Chondrocyte (in vitro differentiated cells): ENCODE measurements around the gene SLBP. TPM values are rescaled to one million over a fixed set of nuclear protein-coding genes. Genes with fewer than 3 reads are reported as not detected.

ENCODE experiments used
- DNase-seq: peaks from one replicate; pipeline ENCODE4 v3.0.0; 2021; ENCODE audit warnings: mixed read lengths, low spot score
- H3K27ac Mint-ChIP-seq: one replicate; pipeline ENCODE4 v1.8.0; 2021; ENCODE audit warnings: mild to moderate bottlenecking, moderate library complexity, mixed read lengths; ENCODE audit not compliant: unreplicated experiment
- H3K27me3 Mint-ChIP-seq: 2 replicates; pipeline ENCODE4 v1.8.0; 2021; ENCODE audit warnings: low read depth, mixed read lengths
- H3K36me3 Mint-ChIP-seq: 2 replicates; pipeline ENCODE4 v1.8.0; 2021; ENCODE audit warnings: low read depth, mixed read lengths
- H3K4me1 Mint-ChIP-seq: 2 replicates; pipeline ENCODE4 v1.8.0; 2021; ENCODE audit warnings: low read depth, mild to moderate bottlenecking, mixed read lengths
- H3K4me3 Mint-ChIP-seq: one replicate; pipeline ENCODE4 v1.8.0; 2021; ENCODE audit warnings: mild to moderate bottlenecking, moderate library complexity, mixed read lengths; ENCODE audit not compliant: unreplicated experiment
- H3K9me3 Mint-ChIP-seq: 2 replicates; pipeline ENCODE4 v1.8.0; 2021; ENCODE audit warnings: low read depth, mixed read lengths
- total RNA-seq: library from RNA; stranded (reverse); gene quantifications from 3 replicates; pipeline ENCODE4 v1.2.1, GENCODE V29; 2021
- TF ChIP-seq, protein P1 (sequence below): fragments of 200-600 bp; sonication (generic); IDR thresholded peaks from 2 replicates; pipeline ENCODE4 v1.5.0; 2021; ENCODE audit warnings: antibody characterized with exemption, mild to moderate bottlenecking, moderate library complexity

The SLBP gene
- total RNA-seq, 1 donor from 2014 or later = 48.7 TPM

DNA sequence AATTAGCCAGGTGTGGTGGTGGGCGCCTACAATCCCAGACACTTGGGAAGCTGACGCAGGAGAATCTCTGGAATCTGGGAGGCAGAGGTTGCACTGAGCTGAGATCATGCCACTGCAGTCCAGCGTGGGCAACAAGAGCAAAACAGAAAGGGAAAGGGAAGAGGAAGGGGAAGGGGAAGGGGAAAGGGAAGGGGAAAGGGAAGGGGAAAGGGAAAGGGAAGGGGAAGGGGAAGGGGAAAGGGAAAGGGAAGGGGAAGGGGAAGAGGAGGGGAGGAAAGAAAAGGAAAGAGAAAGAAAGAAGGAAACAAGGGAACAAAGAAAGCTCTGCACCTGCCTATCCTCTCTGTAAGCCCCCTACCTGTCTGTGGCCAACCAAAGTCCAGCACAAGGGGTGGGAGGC lies 63.2 kb downstream of the SLBP start:
- no peak for DNase-seq
- no peaks in the 10 kb centered on the region for H3K9me3 Mint-ChIP-seq
- H3K36me3 Mint-ChIP-seq = peaks cover 5% of the 10 kb centered on the region
- TF ChIP-seq, protein P1, sequence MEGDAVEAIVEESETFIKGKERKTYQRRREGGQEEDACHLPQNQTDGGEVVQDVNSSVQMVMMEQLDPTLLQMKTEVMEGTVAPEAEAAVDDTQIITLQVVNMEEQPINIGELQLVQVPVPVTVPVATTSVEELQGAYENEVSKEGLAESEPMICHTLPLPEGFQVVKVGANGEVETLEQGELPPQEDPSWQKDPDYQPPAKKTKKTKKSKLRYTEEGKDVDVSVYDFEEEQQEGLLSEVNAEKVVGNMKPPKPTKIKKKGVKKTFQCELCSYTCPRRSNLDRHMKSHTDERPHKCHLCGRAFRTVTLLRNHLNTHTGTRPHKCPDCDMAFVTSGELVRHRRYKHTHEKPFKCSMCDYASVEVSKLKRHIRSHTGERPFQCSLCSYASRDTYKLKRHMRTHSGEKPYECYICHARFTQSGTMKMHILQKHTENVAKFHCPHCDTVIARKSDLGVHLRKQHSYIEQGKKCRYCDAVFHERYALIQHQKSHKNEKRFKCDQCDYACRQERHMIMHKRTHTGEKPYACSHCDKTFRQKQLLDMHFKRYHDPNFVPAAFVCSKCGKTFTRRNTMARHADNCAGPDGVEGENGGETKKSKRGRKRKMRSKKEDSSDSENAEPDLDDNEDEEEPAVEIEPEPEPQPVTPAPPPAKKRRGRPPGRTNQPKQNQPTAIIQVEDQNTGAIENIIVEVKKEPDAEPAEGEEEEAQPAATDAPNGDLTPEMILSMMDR = no peak
- H3K27ac Mint-ChIP-seq = no peak overlapping the region
- H3K4me3 Mint-ChIP-seq = no peak overlapping the region
- peaks cover 3% of the 10 kb centered on the region for H3K4me1 Mint-ChIP-seq
- no peaks in the 10 kb centered on the region for H3K27me3 Mint-ChIP-seq

DNA sequence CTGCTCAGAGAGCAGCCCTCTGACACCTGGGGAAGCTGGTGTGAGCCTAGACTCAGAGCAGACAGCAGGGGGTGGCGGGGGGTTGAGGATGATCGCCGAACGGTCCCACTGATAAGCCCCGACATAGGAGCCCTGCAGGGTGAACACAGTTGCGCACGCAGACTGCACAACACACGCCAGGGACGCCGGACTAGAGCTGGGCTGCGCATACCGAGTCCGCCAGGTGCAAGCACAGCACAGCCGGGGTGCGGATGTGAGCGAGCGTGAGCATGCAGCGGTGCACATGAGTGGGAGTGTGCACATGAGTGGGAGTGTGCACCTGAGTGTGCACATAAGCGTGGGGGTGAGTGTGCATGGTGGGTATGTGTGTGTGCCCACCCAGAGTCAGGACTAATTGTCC lies 64.7 kb downstream of the SLBP start:
- no peak for DNase-seq
- TF ChIP-seq, protein P1 = no peak
- H3K4me3 Mint-ChIP-seq = no peak overlapping the region
- H3K27me3 Mint-ChIP-seq = no peaks in the 10 kb centered on the region
- no peaks in the 10 kb centered on the region for H3K9me3 Mint-ChIP-seq
- H3K27ac Mint-ChIP-seq = no peak overlapping the region
- H3K4me1 Mint-ChIP-seq = peaks cover 3% of the 10 kb centered on the region
- peaks cover 5% of the 10 kb centered on the region for H3K36me3 Mint-ChIP-seq

DNA sequence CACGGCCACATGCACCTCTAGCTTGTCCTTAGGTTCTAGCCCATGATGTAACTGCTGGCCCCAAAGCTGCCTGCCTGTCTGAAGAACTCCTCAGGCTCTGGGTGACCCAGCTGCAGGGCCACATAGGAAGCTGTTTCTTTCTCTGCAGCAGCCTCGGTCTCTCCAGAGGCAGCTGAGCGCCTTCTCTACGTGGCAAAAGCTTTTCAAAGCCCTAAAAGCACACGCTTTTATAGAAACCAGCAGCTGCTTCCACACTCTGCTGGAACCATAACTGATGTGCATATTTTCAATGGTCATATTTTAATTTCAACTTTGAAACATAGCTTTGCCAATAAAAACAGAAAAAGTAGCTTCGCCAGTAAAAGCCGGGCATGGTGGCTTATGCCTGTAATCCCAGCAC lies 65.4 kb downstream of the SLBP start:
- TF ChIP-seq, protein P1 = no peak
- Mint-ChIP-seq H3K27me3 (no peaks in the 10 kb centered on the region), H3K9me3 (no peaks in the 10 kb centered on the region), H3K27ac (no peak overlapping the region), H3K4me3 (no peak overlapping the region), H3K4me1 (peaks cover 3% of the 10 kb centered on the region), H3K36me3 (peaks cover 5% of the 10 kb centered on the region)
- DNase-seq = no peak

DNA sequence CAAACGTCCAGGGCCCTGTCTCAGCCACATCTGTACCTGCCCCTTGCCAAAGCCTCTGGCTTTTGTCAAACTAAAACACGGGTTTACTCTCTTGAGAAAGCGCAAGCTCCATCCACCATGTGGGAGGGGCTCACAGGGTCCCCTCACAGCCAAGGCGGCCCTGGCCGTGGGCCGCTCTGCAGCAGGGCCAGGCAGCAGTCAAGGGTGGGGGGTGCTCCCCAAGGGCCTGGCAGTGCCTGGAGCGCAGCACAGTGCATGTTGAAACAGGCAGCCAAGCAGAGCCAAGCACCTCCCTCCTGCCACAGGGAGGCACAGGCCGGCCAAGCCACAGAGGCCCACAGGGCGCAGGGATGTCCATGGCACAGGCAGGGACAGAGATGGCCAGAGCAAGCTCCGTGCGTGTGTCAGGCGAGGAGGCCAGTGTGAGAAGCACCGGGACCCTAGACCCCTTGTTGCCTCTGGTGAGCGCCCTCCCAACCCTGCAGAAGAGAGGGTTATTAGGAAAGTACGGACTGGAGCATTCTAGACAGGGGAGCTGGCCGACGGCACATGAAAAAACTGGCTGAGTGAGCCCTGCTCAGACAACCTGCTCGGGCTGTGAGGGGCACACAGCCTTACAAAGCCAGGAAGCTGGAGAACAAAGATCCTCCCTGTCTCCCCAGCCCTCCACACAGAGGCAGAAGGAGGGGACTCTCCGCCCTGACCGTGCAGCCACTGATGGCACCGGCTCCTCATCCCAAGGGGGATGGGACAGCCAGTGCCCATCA lies 67.0 kb downstream of the SLBP start:
- Mint-ChIP-seq H3K36me3 (peaks cover 4% of the 10 kb centered on the region), H3K27me3 (no peaks in the 10 kb centered on the region), H3K9me3 (no peaks in the 10 kb centered on the region), H3K4me3 (peak overlapping the region; percentile 22), H3K4me1 (peaks cover 3% of the 10 kb centered on the region), H3K27ac (no peak overlapping the region)
- TF ChIP-seq, protein P1 = no peak
- no peak for DNase-seq

DNA sequence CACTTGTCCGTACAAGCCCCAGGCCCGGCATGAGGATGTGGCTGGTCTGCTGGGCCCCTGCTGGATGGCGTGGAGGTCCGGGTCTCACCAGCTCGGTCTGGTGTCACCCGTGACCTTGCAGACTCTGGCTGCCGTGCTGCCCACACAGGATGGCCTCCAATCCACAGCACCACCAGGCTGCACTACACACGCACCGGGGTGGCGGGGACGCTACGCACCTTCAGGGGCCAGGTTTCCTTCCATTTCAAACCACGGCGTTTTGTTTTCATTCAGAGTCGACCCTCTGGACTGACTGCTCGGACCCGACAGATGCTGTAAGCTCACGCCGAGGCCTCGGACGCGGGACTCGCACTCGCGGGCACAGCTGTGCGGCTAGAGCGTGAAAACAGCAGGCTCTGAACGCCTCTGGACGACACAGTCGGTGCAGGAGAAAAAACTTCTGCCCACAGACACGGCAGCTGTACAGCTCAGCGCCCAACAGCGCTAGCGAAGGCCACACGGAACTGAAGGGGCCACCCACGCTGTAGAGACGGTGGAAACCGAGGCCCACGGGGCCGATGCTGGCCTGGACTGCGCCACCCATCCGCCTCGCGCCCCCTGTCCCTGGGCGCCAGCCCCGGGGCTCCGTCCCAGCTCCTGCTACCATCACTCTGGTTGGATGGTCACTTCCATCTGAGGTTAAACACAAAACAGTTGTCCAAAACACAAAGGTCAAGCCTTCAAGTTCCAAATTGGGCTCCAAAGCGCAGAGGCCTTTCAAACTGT lies 68.0 kb downstream of the SLBP start:
- Mint-ChIP-seq H3K27ac (no peak overlapping the region), H3K36me3 (peaks cover 4% of the 10 kb centered on the region)

More for the DNA sequence above, 68.0 kb downstream of the SLBP start:
- TF ChIP-seq, protein P1 = no peak
- no peak overlapping the region for H3K4me3 Mint-ChIP-seq
- no peaks in the 10 kb centered on the region for H3K9me3 Mint-ChIP-seq
- peak; percentile 83 for DNase-seq
- peaks cover 3% of the 10 kb centered on the region for H3K4me1 Mint-ChIP-seq
- H3K27me3 Mint-ChIP-seq = no peaks in the 10 kb centered on the region

Other genes starting within 250 kb of the SLBP start
- gene FAM53A, start 28.0 kb downstream of the SLBP start, total RNA-seq = 6.9 to 8.0 TPM (median 7.3 TPM) in 3 replicates
- gene TMEM129, start 9.0 kb upstream of the SLBP start, total RNA-seq = 37.0 to 56.2 TPM (median 43.0 TPM) in 3 replicates
- gene TACC3, start 9.2 kb upstream of the SLBP start, total RNA-seq = 15.9 to 20.9 TPM (median 19.3 TPM) in 3 replicates
- 1.3 to 4.3 TPM (median 3.4 TPM) in 3 replicates for gene FGFR3, start 81.0 kb upstream of the SLBP start, total RNA-seq
- gene LETM1, start 143.8 kb upstream of the SLBP start, total RNA-seq = 39.6 to 45.2 TPM (median 41.3 TPM) in 3 replicates
- 46.9 to 56.5 TPM (median 53.5 TPM) in 3 replicates for gene NSD2, start 159.1 kb upstream of the SLBP start, total RNA-seq